HG03439 (cell line): ENCODE measurements around the gene TTLL10.
"Not testable (repeated sequence)": the region's sequence is repeated elsewhere in the genome, so short reads cannot be mapped to it uniquely, and the experiment has no call there.

Experiments used
- ATAC-seq: cut with Tn5 transposase; IDR thresholded peaks from one replicate; pipeline ENCODE4 v1.9.1; 2021; ENCODE audit warnings: mild to moderate bottlenecking, moderate library complexity; ENCODE audit not compliant: unreplicated experiment

Gene TTLL10

DNA sequence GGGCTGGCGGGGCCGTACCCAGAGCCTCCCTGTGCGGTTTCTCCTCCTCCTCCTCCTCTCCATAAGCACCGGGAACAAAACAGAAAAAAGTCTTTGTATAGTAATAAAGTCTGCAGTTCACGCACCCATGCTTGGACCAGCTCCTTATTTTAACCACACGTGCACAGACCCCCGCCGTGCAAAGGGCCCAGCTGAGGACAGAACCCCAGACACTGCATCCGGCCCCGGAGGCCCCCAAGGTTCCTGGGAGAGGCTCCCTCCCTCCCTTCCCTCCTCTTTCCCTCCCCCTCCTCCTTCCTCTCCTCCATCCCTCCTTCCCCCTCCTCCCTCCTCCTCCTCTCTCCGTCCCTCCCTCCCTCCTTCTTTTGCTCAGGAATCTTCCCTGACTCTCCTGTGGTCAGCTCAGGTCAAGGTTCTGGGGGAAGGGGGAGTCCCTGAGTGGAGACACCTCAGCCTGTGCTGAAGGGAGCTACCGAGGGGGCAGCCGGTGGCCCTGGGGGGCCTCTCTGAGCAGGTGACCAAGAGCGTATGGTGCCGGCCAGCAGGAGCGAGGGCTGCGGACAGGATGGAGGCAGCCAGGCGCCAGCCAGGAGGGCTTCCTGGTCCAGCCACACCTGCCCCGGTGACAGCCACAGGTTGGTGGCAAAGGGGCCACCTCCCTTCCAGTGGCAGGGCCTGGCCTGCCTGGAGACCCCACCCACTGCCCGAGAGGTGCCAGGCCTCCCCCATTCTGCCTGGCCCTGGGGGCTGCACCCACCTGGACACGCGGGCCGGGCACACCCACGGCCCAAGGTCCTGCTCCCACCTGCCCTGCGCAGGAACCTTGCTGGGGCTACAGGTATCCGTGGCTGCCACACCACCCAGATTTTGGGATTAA lies 3.2 kb upstream of the TTLL10 start:
- no peak for ATAC-seq

DNA sequence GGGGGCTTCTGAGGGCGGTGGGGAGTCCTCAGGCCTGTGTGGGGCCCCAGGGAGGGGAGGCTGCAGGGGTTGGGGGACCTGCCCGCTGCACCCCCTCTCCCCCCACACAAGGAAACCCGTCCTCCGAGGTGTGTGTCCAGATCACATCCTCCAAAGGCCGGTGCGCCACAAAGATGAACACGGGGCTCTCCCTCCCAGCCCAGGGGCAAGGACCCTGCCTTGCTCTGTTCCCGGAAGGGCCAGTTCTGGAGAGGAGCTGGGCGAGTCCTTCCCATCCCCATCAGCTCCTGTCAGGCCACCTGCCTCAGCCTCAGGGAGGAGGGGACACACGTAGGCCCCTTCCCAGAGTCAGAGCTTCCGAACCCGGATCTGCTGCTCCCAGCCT lies 2.5 kb upstream of the TTLL10 start:
- no peak for ATAC-seq

DNA sequence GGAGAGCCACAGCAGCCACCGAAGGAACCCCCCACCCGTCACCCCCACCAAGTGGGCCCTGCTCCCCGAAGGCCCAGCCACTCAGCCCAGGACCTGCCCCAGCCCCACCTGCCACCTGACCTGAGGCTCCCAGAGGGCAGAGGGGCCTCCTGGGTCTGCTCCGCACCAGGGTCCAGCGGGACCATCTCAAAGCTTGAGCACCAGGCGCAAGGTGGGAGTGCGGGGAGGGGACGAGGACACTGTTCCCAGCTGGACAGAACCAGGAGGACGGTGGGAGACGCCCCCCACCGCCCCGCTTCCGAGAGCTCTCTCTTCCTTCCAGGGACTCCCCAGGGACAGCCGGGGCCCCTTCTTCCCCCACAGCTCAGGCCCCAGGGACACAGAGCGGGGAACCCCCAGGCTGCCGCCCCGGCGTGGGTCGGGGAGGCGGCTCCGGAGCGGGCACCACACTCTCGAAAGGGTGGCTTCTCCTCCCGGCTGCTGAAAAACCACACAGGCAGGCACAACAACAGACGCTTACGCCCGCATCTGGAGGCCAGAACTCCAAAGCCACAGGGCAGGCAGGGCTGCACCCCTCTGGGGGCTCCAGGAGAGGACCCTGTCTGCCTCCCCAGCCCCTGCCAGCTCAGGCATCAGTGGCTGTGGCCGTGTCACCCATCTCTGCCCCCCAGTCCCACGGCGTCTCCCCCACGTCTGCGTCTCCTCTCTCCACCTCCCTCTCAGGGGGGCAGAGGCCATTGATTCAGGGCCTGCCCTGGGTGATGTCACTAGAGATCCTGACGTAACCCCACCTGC lies 1.9 kb upstream of the TTLL10 start:
- ATAC-seq: no peak

DNA sequence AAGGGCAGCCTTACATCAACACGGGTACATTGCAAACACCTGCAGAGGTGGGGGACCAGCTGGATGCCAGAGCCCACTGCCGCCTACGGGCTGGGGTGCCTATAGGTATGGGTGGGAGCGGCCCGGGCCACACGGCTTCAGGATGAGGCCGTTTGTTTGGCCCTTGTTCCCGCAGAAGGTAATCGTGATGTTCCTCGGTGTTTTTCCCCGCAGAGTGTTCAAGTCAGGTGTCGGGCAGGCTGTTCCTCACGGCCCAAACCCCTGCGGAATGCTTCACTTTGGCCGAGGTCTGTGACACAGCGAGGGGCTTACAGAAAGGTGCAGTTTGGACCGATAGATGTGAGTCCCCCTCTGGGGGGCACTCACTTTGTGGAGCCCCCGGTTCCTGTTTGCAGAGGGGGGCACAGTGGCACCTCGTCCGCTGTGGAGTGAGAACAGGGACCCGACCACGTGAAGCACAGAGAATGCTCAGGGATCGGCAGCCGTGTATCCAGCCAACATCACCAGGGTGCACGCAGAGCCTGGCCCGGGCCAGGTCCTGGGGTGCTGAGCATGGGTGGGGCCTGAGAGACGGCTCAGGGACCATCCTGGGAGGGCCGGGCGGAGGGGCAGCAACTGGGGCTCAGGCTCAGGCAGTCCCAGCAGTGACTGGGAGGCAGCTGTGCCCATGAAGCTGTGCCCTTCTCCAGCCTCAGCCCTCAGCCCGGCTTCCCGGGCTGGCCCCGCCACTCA lies 453 bp upstream of the TTLL10 start:
- ATAC-seq: no peak

DNA sequence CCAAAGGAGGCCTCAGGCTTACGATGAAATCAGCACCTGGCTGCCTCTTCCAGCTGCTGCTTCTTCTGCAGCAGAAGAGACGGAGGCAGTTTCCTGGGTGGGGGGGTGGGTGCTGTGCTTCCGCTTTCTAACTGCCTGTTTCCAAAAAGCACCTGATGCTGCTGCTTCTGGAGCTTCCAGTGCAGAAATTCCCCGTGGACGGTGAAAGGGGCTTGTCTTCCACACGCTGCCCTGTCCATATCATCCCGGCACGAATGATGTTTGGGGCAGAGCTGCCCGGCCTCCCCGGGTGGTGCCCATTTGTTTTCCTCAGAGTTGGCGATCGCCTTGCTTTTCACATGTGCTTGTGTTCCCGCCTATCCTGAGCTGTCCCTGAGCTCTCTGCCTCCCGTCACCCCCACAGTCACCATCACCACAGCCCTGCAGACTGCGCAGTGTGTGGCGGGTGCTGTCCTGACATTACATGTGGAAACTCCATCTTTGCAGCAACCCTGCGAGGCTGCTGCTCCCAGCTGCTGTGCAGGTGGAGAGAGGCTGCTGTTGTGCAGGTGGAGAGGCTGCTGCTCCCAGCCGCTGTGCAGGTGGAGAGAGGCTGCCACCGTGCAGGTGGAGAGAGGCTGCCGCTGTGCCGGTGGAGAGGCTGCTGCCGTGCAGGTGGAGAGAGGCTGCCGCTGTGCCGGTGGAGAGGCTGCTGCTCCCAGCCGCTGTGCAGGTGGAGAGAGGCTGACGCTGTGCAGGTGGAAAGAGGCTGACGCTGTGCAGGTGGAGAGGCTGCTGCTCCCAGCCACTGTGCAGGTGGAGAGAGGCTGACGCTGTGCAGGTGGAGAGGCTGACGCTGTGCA lies 1.8 kb downstream of the TTLL10 start:
- ATAC-seq: no peak

DNA sequence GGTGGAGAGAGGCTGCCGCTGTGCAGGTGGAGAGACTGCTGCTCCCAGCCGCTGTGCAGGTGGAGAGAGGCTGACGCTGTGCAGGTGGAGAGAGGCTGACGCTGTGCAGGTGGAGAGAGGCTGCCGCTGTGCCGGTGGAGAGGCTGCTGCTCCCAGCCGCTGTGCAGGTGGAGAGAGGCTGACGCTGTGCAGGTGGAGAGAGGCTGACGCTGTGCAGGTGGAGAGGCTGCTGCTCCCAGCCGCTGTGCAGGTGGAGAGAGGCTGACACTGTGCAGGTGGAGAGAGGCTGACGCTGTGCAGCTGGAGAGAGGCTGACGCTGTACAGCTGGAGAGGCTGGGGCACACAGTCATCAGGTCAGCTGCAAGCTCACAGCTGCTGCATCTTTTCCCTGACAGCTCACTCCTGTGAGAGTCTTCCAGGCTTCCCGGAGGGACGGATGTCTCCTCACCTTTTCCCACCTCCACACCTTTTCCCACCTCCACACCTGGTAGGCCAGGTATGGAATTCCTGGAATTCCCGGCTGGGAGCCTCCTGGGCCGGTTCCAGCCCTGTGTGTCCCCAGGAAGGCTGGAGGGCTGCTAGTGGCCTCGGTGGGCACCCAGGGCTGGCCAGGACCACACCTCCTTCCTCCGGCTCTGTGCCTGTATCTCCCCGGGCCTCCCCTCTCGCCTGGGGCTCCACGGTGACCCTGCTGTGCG lies 2.5 kb downstream of the TTLL10 start:
- not testable (repeated sequence) for ATAC-seq

DNA sequence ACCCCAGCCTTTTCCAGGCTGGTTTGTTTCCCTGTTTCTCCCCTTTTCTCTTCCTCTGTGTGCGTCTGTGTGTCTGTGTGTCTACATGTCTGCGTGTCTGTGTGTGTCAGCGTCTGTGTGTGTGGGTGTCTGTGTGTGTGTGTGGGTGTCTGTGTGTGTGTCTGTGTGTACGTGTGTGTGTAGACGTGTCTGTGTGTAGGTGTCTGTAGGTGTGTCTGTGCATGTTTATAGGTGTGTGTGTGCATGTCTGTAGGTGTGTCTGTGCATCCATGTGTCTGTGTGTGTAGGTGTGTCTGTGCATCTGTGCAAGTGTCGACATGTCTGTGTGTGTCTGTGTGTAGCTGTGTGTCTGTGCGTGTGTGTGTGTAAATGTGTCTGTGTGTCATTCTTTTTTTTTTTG lies 3.3 kb downstream of the TTLL10 start:
- no peak for ATAC-seq

DNA sequence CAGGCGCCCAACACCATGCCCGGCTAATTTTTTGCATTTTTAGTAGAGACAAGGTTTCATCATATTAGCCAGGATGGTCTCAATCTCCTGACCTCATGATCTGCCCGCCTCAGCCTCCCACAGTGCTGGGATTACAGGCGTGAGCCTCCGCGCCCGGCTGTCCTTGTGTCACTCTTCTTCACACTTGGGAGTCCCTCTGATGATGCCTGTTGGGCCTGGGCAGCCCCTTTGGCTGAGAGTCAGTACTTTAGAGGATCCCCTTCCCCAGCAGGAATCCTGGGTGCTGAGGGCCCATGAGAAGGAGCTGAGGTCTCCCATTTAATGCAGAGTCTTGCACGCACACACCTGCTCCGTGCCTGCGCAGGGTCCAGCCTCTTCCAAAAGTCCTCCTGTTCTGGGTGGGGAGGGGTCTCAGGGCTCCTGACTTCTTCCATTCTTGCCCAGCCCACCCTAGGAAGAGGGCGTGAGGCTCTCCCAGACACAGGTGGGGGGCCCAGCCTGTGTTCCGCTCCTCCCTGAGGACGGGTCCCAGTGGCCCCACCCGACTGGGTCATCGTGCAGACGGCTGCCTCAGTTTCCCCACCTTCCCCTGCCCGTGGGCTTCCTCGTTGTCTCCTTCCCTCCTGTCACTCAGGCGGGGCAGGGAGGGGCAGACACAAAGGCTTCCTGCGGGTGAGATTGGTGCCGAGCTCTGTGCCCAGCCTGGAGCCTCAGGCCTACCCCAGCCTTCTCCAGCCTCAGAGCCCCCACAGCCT lies 3.9 kb downstream of the TTLL10 start:
- no peak for ATAC-seq

DNA sequence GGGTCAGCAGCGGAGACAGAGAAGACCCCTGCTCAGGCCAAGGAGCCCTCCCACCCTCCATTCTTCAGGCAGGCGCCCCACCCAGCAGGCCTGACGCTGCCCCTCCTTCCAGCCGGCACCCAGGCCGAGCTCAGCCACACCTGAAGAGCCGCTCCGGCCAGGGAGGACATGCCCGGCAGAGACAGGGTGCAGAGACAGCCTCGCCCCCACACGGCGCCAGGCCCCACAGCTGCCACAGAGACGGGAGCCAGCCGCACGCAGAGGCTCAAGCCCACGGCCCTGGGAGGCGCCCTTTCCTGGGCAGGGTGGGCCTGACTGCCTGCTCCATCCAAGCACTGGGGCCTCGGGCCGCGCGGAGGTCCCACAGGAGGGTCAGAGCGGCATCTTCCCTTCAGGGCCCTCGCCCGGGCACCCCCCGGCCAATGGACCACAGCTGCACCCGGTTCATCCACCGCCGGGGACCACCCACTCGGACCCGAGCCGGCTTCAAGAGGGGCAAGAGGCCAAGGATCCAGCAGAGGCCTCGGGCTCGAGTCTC lies 5.2 kb downstream of the TTLL10 start:
- no peak for ATAC-seq

DNA sequence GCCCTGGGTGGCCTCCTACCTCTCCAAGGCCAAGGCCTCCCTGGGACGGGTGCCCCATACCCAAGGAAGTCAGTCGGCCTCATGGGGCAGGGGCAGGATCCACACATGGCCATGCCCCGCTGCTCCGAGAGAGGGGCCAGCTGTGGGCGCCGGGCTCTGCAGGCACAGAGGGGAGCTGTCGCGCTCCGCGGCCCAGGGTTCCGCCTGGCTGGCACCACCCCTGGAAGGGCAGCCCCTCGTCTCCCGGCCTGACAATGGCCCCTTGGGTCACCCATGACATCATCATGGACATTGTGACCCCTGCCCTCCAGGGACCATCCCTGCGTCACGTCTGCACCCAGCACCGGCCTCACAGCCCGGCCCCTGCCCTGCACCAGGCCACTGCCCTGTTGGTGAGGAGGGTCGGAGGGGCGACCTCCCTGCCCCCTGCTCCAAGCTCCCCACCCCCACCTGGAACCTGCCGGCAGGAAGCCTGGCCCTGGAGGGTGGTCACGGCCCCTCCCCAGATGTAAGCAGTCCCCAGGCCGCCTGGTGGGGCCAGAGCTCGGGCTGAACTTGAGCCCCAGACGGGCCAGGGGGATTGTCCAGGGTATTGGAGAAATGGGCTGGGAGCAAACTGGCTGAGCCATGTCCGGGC lies 5.8 kb downstream of the TTLL10 start:
- no peak for ATAC-seq

DNA sequence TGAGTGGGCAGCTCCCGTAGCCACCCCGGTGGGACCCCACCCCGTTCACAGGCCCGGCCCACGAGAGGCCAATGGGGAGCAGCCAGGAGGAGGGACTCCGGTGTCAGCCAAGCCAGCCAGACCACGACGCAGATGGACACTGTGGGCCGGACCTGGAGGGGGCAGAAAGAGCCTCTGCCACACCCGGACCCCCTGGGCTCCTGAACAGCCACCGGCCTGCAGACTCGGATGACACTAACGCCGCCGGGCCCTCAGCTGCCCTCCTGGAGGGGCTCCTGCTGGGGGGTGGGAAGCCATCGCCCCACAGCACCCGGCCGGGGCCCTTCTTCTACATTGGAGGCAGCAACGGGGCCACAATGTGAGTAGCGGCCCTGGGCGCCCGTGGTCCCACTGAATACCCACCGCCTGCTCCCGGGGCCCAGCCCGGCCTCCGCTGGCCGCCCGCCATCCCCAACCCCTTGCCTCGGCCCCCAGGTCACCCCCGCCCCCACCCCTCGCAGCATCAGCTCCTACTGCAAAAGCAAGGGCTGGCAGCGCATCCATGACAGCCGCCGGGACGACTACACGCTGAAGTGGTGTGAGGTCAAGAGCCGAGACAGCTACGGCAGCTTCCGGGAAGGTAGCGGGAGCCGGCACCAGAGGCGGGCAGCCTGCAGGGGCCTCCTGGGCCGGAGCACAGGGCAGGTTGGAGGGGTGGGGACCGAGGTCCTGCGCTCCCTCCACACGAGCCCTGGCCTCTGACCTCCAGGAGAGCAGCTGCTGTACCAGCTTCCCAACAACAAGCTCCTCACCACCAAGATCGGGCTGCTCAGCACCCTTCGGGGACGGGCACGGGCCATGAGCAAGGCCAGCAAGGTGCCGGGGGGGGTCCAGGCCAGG lies 6.5 kb downstream of the TTLL10 start:
- ATAC-seq: no peak

DNA sequence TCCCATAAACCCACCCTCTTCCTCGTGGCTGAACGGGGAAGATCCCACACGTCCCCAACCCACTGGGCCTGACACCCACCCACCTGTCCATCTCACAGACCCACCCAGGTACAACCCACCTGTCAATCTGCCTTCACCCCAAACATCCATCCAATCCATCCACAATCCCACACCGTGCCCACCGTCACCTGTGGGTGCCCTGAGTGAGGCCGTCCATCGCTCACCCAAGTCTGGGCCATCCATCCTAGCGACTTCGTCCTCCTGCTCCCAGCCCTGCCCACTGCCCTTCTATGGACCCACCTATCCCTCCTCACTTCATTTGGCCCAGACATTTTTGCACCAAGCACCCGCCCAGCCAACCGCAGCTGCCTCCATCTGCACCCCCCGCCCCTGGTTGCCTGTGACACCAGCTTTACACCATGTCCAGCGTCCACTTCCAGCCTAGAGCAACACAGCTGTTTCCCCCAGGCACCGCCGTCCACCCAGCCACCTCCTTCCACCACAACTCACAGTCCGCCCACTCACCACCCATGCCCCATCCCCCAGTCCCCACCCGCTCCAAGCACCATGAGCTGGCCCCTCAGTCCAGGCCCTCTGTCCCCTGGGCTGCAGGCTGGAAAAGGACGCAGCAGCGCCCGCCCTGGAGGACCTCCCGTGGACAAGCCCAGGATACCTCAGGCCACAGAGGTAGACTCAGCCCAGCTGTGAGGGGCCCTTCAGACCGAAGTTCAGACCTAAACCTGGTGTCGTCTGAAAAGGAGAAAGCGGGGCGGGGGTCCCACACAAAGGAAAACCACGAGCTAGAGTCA lies 7.7 kb downstream of the TTLL10 start:
- no peak for ATAC-seq

DNA sequence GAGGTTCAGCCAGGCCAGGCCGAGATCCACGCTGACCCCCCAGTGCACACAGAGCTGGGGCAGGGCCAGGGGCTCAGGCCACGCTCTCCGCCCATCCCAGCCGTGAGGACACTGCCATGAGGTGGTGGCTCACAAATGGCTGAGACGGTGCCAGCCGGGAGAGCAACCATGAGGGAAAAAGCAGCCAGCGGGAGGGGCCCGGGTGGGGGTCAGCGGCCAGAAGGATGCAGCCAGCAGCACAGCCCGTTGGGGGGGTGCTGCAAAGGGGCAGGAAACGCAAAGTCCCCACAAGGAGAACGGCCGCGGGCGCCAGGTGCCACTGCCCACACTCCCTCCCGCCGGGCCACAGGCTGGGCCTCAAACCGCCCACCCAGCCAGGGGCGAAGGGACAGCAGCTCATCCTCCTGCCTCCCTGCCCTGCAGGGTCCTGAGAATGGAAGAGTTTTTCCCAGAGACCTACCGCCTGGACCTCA lies 8.3 kb downstream of the TTLL10 start:
- ATAC-seq: no peak

DNA sequence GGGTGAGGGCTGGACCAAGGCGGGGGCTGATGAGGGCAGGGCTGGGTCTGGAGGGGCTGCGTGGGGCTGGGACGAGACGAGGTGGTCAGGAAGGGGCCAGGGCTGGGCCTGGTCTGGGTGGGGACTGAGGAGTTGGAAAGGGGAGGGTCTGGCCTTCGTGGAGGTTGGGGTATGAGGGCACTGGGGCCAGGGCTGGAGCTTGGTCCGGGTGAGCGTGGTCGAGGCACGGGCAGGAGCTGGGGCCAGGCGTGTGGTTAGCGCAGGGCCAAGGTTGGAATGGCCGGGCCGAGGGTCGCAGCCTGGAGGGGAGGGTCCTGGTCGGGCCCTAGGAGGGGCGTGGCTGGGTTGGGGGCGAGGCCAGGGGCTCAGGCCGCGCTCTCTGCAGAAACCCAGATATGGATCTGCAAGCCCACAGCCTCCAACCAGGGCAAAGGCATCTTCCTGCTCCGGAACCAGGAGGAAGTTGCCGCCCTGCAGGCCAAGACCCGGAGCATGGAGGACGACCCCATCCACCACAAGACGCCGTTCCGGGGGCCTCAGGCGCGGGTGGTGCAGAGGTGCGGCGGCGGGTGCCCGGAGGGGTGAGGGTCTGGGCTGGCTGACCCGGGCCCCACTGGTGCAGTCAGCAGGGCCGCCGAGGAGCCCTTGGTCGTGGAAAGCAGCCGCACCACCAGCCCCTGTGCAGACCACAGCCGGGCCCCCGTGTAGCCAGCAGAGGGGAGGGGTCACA lies 9.0 kb downstream of the TTLL10 start:
- ATAC-seq: no peak

DNA sequence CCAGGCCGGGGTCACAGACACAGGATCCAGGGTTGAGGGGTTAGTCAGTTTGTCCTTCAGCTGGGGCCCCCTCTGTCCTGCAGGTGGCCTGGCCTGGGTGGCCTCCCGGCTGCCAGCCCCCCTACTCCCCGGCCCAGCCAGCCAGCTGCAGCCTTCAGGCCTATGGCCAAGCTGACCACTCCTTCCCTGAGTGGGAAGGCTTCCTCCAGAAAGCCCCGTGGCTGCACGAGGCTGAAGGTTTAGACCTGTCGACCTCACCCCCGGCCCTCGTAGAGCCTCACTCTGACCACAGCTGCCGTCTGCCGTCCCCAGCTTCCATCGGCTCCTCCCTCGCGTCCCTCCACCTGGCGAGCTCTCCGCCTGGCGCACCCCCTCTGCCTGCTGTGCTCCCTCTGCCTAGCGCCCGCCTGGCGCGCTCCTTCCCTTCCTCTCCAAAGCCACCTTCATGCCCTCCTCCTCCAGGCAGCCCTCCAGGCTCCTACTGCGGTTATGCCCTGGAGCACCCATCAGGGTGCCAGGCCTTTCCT lies 9.6 kb downstream of the TTLL10 start:
- no peak for ATAC-seq
